CD4-positive, alpha-beta T cell treated with Interleukin-10 for 1 hour (primary cell): Measurements from ENCODE around the gene SDCCAG8.
A peak's percentile ranks its signal among the peaks of the same experiment; 100 is the strongest.
"Not testable (repeated sequence)": the region's sequence is repeated elsewhere in the genome, so short reads cannot be mapped to it uniquely, and the experiment has no call there.

Experiments
- DNase-seq: peaks from one replicate; pipeline ENCODE4 v3.0.0-alpha.2; 2020

Gene SDCCAG8

DNA sequence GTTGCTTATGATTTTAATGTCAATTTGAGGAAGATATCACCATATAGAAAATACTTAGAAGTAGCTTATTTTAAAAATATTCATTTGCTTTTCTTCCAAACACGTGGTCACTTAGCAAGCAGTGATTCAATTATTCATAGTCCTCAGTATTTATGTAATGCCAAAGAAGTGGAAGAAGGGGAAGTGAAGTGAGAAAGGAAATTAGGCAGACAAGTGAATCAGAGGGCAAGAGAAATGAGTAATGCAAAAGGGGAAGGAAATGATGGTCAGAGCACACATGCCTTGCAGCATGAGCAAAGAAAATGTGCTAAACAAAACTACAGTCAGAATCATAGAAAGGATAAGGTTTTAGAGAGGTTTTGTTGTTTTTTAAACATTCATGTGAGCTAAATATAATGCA, 31.8 kb downstream of the SDCCAG8 start:
- peak; percentile 4 for DNase-seq

DNA sequence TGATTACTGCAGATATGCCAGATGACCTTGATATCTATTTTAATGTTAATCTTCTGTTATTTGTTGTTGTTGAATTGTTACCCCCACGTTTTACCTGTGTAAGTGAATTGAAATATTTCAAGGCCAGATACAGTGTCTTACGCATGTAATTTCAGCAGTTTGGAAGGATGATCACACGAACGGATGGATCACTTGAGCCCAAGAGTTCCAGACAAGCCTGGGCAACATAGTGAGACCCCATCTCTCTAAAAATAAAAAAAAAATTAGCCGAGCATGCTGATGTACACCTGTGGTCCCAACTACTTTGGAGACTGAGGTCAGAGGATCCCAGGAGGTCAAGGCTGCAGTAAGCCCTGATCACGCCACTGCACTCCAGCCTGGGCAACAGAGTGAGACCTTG, 32.2 kb downstream of the SDCCAG8 start:
- no peak for DNase-seq

DNA sequence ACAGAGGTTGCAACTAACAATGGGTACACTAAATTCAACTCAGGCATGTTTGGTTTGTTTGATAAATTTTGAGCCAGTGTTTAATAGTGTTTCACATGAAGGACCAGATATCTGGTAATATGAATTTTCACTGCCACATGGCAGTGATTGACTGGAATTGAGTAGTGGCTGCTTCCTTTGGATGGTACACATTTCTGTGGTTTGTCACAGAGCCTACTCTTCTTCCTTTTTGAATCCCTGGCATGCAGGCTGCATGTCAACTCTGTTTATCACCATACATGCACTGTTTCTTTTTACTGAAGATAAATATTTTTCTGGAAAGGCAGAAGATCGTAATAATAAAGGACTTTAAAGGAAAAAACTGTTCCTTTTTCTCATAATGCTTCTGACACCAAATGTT, 35.5 kb downstream of the SDCCAG8 start:
- no peak for DNase-seq

DNA sequence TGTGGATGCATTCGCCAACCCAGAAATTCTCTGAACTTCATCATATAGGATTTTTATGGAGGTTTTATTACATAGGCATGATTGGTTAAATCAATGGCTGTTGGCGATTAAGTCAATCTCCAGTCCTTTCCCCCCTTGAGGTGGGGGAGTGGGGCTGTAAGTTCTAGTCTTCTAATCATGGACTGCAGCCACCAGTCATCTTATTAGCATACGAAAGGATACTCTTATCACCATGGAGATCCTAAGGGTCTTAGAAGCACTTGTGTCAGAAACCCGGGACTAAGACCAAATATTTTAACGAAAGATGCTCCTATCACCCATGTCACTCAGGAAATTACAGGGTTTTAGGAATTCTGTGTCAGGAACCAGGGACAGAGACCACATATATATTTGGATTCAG, 36.3 kb downstream of the SDCCAG8 start:
- DNase-seq, result no peak

DNA sequence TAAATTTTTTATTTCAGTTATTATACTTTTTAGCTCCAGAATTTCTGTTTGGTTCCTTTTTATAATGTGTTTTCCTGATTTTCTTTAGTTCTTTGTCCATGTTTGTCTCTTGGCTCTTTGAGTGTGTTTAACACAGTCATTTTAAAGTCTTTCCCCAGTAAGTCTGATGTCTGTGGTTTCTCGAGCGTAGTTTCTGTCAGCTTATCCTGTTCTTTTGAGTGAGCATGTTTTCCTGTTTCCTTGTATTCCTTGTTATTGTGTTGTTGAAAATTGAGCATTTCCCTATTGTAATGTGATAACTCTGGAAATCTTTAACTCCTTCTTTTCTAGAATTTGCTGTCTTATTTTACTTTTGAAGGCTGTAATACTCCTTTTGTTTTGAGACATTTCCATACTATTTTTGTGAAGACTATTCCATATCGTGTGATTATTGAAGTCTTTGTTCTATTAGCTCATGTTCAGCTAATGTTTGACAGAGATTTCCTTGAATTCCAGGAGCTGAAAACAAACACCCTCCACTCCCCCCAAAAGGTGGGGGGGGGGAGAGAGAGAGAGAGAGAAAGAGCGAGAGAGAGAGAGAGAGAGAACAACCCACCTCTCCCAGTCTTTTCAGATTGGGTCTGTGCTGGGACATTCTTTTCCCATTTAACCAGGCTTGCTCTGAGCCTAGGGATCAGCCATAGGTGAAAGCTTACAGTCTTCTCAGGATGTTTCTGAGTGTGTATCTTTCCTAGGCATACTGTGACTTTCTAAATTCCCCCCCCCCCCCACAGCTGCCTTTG, 38.3 kb downstream of the SDCCAG8 start:
- DNase-seq, result no peak

DNA sequence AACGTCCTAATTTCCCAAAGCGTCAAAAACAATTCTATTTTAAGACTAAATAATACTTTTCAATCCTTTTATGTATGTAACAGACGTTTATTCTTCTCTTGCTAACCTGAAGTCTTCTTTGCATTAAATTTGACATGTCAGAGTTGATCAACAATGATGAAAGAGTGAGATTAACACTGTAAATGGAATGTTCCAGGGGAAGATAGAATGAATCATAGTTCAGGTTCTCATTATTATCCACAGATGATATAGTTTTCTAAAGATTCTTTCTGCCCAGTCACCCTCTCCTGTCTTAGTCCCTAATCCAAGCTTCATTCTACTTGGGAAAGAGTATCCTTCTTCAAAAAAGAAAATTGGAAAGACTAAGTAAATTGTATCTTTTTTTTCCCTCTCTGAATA, 38.9 kb downstream of the SDCCAG8 start:
- no peak for DNase-seq

GRCh38 chr1:243299069-243299468, 43.2 kb downstream of the SDCCAG8 start:
- DNase-seq, result no peak

- no peak for DNase-seq
These were observed 45.2 kb downstream of the SDCCAG8 start for GRCh38 chr1:243301059-243301458.

- no peak for DNase-seq
These were observed 56.0 kb downstream of the SDCCAG8 start for GRCh38 chr1:243311809-243312208.

- DNase-seq, result no peak
These were observed 57.3 kb downstream of the SDCCAG8 start for GRCh38 chr1:243312952-243313634.

DNA sequence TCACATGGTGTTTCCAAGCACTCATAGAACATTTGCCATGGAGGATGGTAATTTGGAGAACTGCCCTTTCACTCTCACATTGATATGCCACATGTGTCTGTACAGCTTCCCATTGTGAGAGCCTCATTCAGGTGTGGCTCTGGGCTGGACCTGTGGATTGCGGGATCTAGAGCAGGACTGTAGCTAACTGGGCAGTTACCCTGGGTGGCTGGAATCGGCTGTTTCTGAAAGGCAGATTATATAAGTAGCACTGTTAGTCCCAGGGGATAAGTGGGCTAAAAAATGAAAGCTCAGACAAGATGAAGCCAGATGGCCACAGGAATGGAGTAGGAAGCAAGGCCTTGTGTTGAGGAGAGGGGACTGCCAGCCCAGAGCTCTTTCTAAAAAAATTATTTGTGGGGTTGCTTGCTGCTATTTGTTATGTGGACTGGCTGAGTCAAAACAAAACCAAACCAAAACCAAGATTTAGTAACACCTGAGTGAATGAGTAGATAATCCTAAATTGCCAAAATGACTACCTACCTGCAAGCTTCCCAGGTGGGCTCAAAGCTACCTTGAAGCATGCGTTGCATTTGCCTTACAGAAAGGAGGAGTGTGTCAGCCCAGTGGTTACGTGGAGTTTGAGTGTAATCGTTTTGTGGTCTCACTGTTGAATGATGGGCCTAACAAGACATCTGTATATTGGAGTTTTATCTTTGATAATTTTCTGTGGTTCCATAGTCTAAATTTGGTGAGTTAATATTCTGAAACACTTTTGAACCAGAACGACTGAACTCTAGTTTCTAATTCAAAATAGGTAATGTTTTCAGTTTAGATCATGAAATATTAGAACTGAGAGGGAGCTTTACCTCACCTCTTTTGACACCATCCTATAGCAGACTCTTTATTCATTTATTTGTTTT, 58.0 kb downstream of the SDCCAG8 start:
- DNase-seq, result no peak

DNA sequence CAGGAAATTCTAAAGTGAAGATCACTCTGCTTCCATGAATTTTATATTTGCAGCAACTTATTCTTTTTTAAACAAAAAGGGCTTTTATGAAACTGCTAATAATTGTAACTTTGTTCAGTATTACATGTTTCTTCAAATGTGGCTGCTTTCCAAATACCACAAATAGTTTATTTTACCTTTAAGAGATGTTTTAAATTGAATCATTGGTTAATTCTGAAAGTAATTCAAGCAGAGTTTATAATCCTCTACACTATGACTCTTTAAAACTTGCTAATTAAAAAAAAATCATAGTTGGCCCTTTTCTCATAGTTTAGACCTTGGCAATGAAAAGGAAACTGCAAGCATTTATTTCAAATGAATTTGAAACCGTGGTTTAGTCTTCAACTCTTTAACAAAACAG, 59.6 kb downstream of the SDCCAG8 start:
- DNase-seq, result no peak

GRCh38 chr1:243315893-243316292, 60.1 kb downstream of the SDCCAG8 start:
- DNase-seq, result no peak

GRCh38 chr1:243316366-243316989, 60.6 kb downstream of the SDCCAG8 start:
- DNase-seq, result no peak

DNA sequence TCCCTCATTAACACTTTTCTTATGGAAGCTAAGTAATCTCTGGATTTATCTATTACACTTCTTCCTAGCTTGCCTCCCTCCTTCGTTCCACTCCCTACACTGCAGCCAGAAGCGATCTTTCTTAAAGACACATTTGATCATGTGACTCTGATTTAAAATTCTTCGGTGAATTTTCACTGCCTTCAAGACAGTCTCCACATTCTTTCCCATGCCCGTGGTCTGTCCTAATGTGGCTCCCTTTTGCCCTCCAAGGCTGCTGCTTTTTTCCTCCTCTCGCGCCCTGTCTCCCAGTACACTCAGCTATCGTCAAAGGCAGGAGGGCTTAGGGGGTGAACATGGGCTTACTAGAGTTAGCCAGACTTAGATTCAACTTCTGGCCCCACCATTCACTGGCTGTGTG, 64.4 kb downstream of the SDCCAG8 start:
- DNase-seq, result no peak

DNA sequence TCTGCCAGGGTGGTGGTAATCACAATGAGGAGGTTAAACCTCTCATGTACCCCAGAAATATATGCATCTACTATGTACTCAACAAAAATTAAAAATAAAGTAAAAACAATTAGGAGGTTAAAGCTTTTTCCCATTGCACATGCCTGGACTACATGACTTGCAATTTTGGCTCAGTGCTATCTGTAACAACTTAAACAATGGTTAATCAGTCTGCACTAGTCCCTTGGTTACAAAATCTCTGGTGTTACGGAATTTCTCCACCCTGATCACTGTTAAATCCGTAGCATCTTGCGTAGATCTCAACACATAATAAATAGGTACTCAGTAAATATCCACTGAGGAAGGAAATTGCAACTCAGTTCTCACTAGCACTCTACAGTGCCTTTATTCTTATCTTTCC, 66.5 kb downstream of the SDCCAG8 start:
- no peak for DNase-seq

DNA sequence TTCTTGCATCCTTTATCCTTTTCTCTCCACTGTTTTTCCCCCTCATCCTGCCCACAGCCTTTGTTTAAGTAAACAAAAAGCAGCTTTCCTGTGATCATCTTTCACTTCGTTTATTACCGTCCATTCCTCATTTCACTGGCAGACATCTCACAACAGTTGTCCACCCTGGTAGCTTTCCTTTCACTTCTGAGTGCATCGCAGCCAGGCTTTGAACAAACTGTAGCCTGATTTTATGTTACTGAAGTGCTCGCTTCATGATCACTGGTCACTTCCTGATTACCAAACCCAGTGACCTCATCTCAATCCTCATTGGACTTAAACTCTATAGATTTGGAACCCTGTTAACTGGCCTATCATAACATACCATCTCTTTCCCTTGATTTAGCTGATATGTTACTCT, 67.7 kb downstream of the SDCCAG8 start:
- DNase-seq, result no peak

GRCh38 chr1:243325305-243325890, 69.6 kb downstream of the SDCCAG8 start:
- DNase-seq, result peak; percentile 64

DNA sequence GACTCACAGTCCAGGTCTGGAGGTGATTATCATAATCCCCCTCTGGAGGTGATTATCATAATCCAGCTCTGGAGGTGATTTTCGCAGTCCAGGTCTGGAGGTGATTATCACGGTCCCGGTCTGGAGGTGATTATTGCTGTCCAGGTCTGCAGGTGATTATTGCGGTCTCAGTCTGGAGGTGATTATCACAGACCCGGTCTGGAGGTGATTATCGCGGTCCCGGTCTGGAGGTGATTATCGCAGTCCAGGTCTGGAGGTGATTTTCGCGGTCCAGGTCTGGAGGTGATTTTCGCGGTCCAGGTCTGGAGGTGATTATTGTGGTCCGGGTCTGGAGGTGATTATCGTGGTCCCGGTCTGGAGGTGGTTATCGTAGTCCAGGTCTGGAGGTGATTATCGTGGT, 76.6 kb downstream of the SDCCAG8 start:
- DNase-seq, result no peak

DNA sequence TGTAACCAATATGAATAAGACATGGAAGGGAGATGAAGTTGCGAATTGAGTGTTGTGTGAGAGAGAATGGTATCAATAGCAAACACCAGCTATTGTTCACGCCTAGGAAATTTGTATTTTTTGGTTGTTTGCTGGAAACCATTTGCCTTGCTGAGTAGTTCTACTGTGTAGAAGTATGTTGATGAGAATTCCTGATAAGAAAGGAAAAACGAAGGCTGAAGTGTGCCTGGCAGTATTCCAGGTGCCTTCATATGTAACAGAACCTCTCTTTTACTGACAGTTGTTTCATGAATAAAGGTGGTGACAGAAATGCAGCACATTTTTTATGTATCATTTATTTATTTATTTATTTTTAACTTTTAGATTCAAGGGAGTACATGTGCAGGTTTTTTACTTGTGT, 79.5 kb downstream of the SDCCAG8 start:
- DNase-seq, result no peak

GRCh38 chr1:243336163-243336562, 80.3 kb downstream of the SDCCAG8 start:
- no peak for DNase-seq

- DNase-seq, result not testable (repeated sequence)
These were observed 83.0 kb downstream of the SDCCAG8 start for GRCh38 chr1:243338848-243339247.

- no peak for DNase-seq
These were observed 85.2 kb downstream of the SDCCAG8 start for GRCh38 chr1:243341074-243341473.
